ENCODE measurements around the gene INCENP. TPM values are rescaled to one million over a fixed set of nuclear protein-coding genes. Genes with fewer than 3 reads are reported as not detected.

Gene INCENP
- total RNA-seq, 4 donors from 2014 or later = 7.7 to 28.8 (median 13.0) TPM

GRCh38 chr11:62131170-62131464 is 7.3 kb downstream of the INCENP start:
- WGBS, 2 donors = 96% methylated on average over 6 of the region's 6 CpGs
- no peak overlapping the region for H3K27ac ChIP-seq
- H3K36me3 ChIP-seq = peaks cover 0 to 54% (median 11%) of the 10 kb centered on the region in 3 donors
- H3K27me3 ChIP-seq = no peaks in the 10 kb centered on the region
- no peak for DNase-seq (ENCODE audit: low spot score in 2 of 2)
- TF ChIP-seq, protein P1, sequence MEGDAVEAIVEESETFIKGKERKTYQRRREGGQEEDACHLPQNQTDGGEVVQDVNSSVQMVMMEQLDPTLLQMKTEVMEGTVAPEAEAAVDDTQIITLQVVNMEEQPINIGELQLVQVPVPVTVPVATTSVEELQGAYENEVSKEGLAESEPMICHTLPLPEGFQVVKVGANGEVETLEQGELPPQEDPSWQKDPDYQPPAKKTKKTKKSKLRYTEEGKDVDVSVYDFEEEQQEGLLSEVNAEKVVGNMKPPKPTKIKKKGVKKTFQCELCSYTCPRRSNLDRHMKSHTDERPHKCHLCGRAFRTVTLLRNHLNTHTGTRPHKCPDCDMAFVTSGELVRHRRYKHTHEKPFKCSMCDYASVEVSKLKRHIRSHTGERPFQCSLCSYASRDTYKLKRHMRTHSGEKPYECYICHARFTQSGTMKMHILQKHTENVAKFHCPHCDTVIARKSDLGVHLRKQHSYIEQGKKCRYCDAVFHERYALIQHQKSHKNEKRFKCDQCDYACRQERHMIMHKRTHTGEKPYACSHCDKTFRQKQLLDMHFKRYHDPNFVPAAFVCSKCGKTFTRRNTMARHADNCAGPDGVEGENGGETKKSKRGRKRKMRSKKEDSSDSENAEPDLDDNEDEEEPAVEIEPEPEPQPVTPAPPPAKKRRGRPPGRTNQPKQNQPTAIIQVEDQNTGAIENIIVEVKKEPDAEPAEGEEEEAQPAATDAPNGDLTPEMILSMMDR (IDR thresholded peaks at IDR 0.05) = no peak
- TF ChIP-seq EP300 (IDR thresholded peaks at IDR 0.05) (no peak), POLR2A (IDR thresholded peaks at IDR 0.05) (no peak)
- H3K4me1 ChIP-seq = peaks cover 0 to 4% (median 0%) of the 10 kb centered on the region in 4 donors
- no peaks in the 10 kb centered on the region for H3K9me3 ChIP-seq
- no peak overlapping the region for H3K4me3 ChIP-seq

DNA sequence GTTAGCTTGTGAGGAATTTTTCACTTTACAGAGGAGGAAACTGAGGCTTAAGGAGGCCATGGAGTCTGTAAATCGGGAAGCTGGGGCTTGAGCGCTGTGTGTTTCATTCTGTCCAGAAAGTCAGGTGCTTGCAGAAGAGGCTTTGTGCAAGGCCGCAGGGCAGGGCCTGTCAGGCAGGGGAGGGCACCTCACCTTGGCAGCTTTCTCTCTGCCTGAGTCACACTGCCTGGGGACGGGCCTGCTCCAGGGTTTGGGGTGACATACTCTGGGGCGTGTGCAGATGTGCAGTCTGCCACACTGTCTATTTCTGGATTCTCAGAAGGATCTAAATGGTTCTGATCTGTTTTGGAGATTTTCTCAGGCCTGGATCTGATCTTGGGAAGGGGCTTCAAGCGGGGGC is 8.4 kb downstream of the INCENP start:
- WGBS, 2 donors = 87 to 99% methylated on average over 6 of the region's 6 CpGs
- no peak overlapping the region for H3K27ac ChIP-seq
- H3K36me3 ChIP-seq = peaks cover 0 to 58% (median 11%) of the 10 kb centered on the region in 3 donors
- TF ChIP-seq EP300 (IDR thresholded peaks at IDR 0.05) = no peak
- TF ChIP-seq POLR2A (IDR thresholded peaks at IDR 0.05) = no peak
- TF ChIP-seq, protein P1 (IDR thresholded peaks at IDR 0.05) = no peak
- peaks cover 0 to 4% (median 0%) of the 10 kb centered on the region in 4 donors for H3K4me1 ChIP-seq
- no peaks in the 10 kb centered on the region for H3K27me3 ChIP-seq
- no peaks in the 10 kb centered on the region for H3K9me3 ChIP-seq
- no peak overlapping the region for H3K4me3 ChIP-seq
- DNase-seq (ENCODE audit: low spot score in 2 of 2) = no peak

DNA sequence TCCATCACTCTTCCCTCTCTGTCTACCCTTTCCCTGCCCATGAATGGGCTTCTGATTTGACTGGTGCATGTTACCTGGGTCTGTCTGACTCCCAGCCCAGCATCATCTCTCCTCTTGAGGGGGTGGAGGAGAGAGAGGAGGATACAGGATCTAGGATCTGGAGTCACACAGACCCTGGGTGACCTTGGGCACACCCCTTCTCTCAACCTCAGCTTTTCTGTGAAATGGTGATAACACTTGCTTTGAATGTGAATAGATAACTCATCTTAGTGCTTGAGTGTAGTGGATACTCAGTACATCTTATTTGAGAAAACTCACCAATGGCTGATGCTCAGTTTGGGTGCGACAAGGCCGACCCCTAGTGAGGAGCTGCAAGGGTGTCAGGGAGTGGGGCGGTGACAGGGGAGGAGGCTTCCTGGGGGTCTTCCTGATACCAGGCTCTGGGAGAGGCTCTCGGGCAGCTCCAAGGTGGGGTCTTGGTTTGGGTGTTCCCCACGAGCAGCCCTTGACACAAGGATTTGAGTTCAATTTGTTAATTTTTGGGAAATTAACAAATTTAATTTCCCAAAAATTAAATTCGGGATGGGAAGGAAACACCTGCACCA is 9.0 kb downstream of the INCENP start:
- H3K4me1 ChIP-seq = no peaks in the 10 kb centered on the region
- no peak overlapping the region for H3K4me3 ChIP-seq
- TF ChIP-seq EP300 (IDR thresholded peaks at IDR 0.05) = no peak
- TF ChIP-seq, protein P1 (IDR thresholded peaks at IDR 0.05) = no peak
- TF ChIP-seq POLR2A (IDR thresholded peaks at IDR 0.05) = no peak
- 73 to 86% methylated on average over 6 of the region's 6 CpGs for WGBS, 2 donors
- DNase-seq (ENCODE audit: low spot score in 2 of 2) = no peak
- peaks cover 0 to 64% (median 11%) of the 10 kb centered on the region in 3 donors for H3K36me3 ChIP-seq
- no peaks in the 10 kb centered on the region for H3K9me3 ChIP-seq
- no peak overlapping the region for H3K27ac ChIP-seq
- H3K27me3 ChIP-seq = no peaks in the 10 kb centered on the region

GRCh38 chr11:62133328-62134065 is 9.7 kb downstream of the INCENP start:
- Histone ChIP-seq H3K27ac (no peak overlapping the region), H3K4me1 (no peaks in the 10 kb centered on the region), H3K27me3 (no peaks in the 10 kb centered on the region), H3K9me3 (no peaks in the 10 kb centered on the region), H3K36me3 (peaks cover 0 to 67% (median 11%) of the 10 kb centered on the region in 3 donors), H3K4me3 (no peak overlapping the region)
- TF ChIP-seq POLR2A (IDR thresholded peaks at IDR 0.05) = no peak
- TF ChIP-seq EP300 (IDR thresholded peaks at IDR 0.05) = no peak
- TF ChIP-seq, protein P1 (IDR thresholded peaks at IDR 0.05) = no peak
- WGBS, 2 donors = 84 to 86% methylated on average over 15 to 16 of the region's 16 CpGs
- DNase-seq (ENCODE audit: low spot score in 2 of 2) = no peak

DNA sequence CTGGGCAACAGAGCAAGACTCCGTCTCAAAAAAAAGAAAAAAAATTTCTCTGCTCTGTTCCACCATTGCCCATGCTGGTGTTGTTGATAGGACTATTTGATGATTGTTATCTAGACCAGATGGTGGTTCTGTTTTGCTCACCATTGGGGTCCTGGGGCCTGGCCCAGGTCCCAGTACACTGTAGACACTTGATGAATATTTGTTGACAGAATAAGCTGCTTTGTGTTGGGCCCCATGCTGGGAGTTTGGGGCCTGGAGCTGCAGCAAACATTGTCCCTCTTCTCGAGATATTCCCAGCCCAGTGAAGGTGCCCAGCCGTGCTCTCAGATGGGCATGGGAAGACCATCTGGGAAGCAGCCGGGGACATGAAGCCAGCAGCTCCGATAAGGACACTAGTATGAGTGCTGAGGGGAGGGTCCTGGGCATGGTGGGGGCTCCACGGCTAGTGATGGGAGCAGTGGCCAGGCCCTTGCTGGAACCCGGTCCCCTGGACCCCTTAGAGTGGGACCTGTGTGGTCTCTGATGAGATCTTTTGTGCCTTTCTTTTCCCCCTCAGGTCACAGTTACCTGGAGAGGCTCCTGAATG is 13.6 kb downstream of the INCENP start:
- DNase-seq (ENCODE audit: low spot score in 2 of 2) = no peak
- peaks cover 0 to 70% (median 4%) of the 10 kb centered on the region in 3 donors for H3K36me3 ChIP-seq
- no peak overlapping the region for H3K27ac ChIP-seq
- H3K9me3 ChIP-seq = no peaks in the 10 kb centered on the region
- no peaks in the 10 kb centered on the region for H3K27me3 ChIP-seq
- H3K4me3 ChIP-seq = no peak overlapping the region
- H3K4me1 ChIP-seq = no peaks in the 10 kb centered on the region
- 92 to 94% methylated on average over 6 to 7 of the region's 7 CpGs for WGBS, 2 donors
- no peak for TF ChIP-seq EP300 (IDR thresholded peaks at IDR 0.05)
- no peak for TF ChIP-seq POLR2A (IDR thresholded peaks at IDR 0.05)
- TF ChIP-seq, protein P1 (IDR thresholded peaks at IDR 0.05) = no peak
